GM18951 (cell line): Measurements from ENCODE around the gene ANKRD9.

Experiments used
- POLR2A ChIP-seq: IDR thresholded peaks from 4 replicates; pipeline ENCODE4 v1.6.1; 2011; ENCODE audit warnings: mild to moderate bottlenecking; ENCODE audit not compliant: insufficient read length, insufficient read depth; ENCODE audit errors: extremely low read depth
- in situ Hi-C: fragments of 300-500 bp; cut with MboI; formaldehyde crosslinking; loops from one replicate; pipeline ENCODE4 v1.12.0; 2022; ENCODE audit warnings: low sequenced_read_pairs, mixed read lengths, inconsistent platforms; ENCODE audit not compliant: unreplicated experiment

Gene ANKRD9

GRCh38 chr14:102511538-102511937, 2.0 kb upstream of the ANKRD9 start:
- no peak for TF ChIP-seq POLR2A
- in situ Hi-C loops: no loop called here

GRCh38 chr14:102510616-102511520, 1.3 kb upstream of the ANKRD9 start:
- in situ Hi-C loops: no loop called here
- no peak for TF ChIP-seq POLR2A

GRCh38 chr14:102508774-102509745, 516 bp downstream of the ANKRD9 start:
- in situ Hi-C loops: no loop called here
- peak; percentile 18 for TF ChIP-seq POLR2A

- in situ Hi-C loops: no loop called here
- TF ChIP-seq POLR2A: no peak
These were observed 1.2 kb downstream of the ANKRD9 start for GRCh38 chr14:102508410-102508773.

- in situ Hi-C loops: no loop called here
- no peak for TF ChIP-seq POLR2A
These were observed 1.7 kb downstream of the ANKRD9 start for GRCh38 chr14:102507857-102508312.

GRCh38 chr14:102507081-102507856, 2.3 kb downstream of the ANKRD9 start:
- TF ChIP-seq POLR2A: no peak
- in situ Hi-C loops: no loop called here

GRCh38 chr14:102506626-102506925, 3.0 kb downstream of the ANKRD9 start:
- in situ Hi-C loops: no loop called here
- TF ChIP-seq POLR2A: no peak

- in situ Hi-C loops: no loop called here
- no peak for TF ChIP-seq POLR2A
These were observed 3.6 kb downstream of the ANKRD9 start for GRCh38 chr14:102505775-102506625.

- no peak for TF ChIP-seq POLR2A
- in situ Hi-C loops: no loop called here
These were observed 4.5 kb downstream of the ANKRD9 start for GRCh38 chr14:102505000-102505619.

- no peak for TF ChIP-seq POLR2A
- in situ Hi-C loops: no loop called here
These were observed 5.1 kb downstream of the ANKRD9 start for GRCh38 chr14:102504328-102504999.

- in situ Hi-C loops: no loop called here
- no peak for TF ChIP-seq POLR2A
These were observed 5.8 kb downstream of the ANKRD9 start for GRCh38 chr14:102503641-102504327.
